ENCODE measurements around the gene GLRX.
A peak's percentile ranks its signal among the peaks of the same experiment; 100 is the strongest.
"Not testable (repeated sequence)": the region's sequence is repeated elsewhere in the genome, so short reads cannot be mapped to it uniquely, and the experiment has no call there.

Gene GLRX

GRCh38 chr5:95852567-95852966, 30.0 kb upstream of the GLRX start:
- DNase-seq (ENCODE audit: low read depth), result no peak

DNA sequence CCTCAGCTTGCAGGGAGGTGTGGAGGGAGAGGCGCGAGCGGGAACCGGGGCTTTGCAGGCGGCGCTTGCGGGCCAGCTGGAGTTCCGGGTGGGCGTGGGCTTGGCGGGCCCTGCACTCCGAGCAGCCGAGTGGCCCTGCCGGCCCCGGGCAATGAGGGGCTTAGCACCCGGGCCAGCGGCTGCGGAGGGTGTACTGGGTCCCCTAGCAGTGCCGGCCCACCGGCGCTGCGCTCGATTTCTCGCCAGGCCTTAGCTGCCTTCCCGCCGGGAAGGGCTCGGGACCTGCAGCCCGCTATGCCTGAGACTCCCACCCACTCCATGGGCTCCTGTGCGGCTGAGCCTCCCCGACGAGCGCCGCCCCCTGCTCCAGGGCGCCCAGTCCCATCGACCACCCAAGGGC, 28.6 kb upstream of the GLRX start:
- not testable (repeated sequence) for DNase-seq (ENCODE audit: low read depth)

GRCh38 chr5:95850391-95850894, 27.9 kb upstream of the GLRX start:
- no peak for DNase-seq (ENCODE audit: low read depth)

DNA sequence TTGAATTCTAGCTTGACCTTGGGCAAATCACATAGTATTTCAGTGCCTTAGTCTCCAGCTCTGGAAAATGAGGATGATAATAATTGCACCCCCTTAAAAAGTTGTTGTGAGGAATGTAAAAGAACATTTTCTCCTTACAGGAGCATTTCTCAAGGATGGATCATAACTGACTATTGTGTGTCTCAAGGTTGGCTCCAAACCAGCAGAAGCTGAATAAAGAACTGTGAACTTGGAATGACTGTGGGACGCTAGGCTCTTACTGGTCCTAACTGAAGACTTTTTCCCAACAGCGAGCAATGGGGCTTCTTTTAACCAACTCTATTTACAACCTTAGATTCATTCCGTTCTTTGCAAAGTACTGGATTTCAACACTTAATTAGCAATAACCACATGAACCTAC, 26.2 kb upstream of the GLRX start:
- no peak for DNase-seq (ENCODE audit: low read depth)

- DNase-seq (ENCODE audit: low read depth), result no peak
Measured at GRCh38 chr5:95847261-95847592, 24.7 kb upstream of the GLRX start.

GRCh38 chr5:95846554-95847260, 24.2 kb upstream of the GLRX start:
- DNase-seq (ENCODE audit: low read depth), result peak; percentile 51

DNA sequence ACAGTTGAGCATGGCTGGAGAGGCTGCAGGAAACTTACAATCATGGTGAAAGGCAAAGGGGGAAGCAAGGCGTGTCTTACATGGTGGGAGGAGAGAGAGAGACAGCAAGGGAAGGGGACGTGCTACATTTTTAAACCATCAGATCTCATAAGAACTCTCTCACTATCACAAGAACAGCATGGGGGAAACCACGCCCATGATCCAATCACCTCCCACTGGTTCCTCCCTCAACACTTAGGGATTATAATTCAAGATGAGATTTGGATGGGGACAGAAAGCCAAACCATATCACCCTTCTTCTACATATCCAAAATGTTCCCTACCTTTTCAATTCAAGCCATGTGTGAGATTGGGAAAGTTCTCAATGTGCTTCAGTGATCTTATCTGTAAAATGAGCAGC, 22.9 kb upstream of the GLRX start:
- no peak for DNase-seq (ENCODE audit: low read depth)

DNA sequence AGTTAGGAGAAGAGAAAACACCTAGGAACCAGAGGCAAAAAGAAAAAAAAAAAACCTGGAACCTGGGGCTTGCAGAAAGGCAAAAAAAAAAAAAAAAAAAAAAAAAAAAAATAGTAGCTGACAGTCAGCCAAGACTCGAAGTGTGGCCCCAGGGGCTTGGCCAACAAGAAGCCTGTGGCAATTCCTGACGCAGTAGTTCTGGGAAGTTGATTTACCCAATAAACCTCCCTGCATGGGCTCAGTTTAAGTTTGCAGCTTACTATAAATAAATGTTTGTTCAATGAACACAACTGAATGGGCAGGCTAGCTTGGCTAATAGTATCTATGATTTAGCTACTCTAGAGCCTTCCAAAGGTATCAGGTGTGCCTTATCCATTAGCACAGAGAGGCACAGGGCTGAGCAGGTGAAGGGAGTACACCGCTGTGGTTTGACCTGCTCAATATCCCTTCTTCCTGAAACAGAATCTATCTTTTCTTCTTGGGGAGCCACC, 21.3 kb upstream of the GLRX start:
- DNase-seq (ENCODE audit: low read depth), result no peak

DNA sequence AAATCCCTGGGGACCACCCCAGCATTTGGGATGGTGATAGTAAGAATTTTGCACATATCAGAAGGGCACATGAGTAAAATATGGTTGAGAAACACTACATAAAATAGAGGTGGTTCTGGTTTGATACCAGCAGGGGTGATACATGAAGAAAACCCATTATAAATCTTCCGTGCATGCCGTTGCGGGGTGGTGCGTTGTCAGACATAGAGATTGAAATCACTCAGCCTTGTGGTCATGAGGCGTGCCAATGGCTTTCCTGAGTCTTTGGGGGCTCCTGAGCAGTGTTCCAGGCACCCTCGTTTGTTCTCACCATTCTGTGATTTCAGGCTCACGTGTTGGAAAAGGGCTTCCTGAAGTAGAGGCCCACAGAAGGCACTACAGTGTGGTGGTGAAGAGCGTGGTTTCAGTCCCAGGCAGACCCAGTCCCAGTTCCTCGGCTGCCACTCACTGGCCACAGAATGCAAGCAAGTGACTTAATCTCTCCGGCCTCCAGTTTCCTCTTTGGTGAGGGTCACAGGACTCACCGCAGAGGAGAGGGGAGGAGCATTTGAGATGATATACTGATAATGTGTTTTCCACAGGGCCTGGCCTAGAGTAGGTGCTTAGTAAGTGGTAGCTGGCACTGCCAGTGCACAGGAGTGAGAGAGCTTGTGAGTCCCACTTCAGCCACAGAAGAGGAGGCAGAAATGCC, 20.5 kb upstream of the GLRX start:
- no peak for DNase-seq (ENCODE audit: low read depth)

- DNase-seq (ENCODE audit: low read depth), result no peak
Measured at GRCh38 chr5:95841914-95842812, 19.6 kb upstream of the GLRX start.

- no peak for DNase-seq (ENCODE audit: low read depth)
Measured at GRCh38 chr5:95840956-95841705, 18.6 kb upstream of the GLRX start.

DNA sequence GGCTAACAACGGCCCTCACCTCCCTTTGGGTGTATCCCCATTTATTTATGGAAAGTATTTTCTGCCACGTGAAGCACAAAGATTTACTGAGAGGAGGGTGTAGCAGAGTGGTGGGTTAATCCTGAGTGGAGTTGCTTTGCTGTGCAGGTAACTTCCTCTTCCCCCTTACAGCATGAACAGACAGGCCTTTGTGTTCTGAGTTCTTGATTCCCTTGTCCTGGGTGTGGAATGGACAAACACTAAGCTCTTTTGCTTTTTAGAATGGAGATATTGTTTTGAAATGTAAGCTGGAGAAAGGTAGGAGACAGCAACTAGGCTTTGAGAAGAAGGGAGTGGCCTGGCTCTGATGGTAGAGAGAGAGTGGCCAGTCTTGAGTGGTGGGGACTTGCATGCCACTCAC, 17.1 kb upstream of the GLRX start:
- DNase-seq (ENCODE audit: low read depth), result no peak

GRCh38 chr5:95838556-95838955, 16.0 kb upstream of the GLRX start:
- DNase-seq (ENCODE audit: low read depth), result no peak

DNA sequence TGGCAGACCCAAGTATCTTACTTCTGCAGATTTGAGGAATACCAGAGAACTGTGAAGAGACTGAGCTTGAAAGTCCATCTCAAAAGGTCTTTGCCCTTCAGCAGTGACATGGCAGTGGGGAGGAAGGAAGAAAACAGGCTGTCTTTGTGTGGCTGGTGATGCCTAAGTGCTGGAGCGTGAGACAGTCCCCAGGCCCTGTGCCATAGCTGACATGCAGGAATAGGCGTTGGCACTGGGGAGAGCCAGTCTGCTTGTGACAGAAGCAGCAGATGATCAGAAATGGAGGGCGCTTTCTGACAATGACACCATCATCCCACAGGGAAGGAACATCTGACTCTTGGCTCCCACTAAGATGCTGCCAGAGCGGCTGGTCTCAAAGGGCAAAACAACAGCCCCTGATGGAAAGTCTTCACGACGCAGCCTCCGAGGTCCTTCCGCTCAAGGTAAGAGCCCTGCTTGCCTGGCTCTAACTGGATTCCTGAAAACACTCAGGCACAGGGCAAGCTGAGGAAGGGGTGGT, 15.5 kb upstream of the GLRX start:
- no peak for DNase-seq (ENCODE audit: low read depth)

DNA sequence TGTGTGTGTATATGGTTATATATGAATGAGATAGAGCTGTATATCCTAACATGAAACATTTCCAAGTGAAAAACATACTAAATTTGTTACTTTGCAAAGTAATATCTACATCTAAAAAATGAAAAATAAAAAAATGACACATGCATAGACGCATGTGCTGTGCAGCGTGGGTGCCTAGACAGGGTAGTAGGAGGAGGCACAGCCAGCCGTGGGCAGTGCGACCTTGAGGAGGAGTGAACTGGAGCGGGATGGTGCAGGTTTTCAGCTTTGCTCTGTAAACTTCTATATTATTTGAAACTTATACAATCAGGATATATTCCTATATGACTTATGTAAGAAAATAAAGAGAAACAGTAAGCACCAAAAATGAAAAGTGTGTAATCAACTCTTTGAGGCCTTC, 15.0 kb upstream of the GLRX start:
- no peak for DNase-seq (ENCODE audit: low read depth)

GRCh38 chr5:95836971-95837370, 14.4 kb upstream of the GLRX start:
- DNase-seq (ENCODE audit: low read depth), result not testable (repeated sequence)

DNA sequence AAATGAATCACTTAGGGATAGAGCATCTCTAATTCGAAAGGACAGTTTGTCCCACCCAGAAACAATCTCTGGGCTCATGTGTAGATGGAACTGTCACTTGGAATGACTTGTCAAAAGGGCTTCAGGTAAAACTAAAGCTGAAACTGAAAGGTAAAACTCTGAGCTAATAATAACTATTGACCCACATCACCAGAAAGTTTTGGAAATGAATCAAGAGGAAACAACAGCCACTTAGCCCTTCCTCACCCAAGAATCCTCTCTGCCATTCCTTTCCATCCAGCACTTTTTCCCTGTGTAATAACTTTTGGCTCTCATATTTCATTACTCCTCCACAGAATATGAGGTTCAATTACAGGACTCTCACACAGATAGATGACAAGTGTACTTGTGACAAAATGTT, 14.0 kb upstream of the GLRX start:
- DNase-seq (ENCODE audit: low read depth), result no peak

DNA sequence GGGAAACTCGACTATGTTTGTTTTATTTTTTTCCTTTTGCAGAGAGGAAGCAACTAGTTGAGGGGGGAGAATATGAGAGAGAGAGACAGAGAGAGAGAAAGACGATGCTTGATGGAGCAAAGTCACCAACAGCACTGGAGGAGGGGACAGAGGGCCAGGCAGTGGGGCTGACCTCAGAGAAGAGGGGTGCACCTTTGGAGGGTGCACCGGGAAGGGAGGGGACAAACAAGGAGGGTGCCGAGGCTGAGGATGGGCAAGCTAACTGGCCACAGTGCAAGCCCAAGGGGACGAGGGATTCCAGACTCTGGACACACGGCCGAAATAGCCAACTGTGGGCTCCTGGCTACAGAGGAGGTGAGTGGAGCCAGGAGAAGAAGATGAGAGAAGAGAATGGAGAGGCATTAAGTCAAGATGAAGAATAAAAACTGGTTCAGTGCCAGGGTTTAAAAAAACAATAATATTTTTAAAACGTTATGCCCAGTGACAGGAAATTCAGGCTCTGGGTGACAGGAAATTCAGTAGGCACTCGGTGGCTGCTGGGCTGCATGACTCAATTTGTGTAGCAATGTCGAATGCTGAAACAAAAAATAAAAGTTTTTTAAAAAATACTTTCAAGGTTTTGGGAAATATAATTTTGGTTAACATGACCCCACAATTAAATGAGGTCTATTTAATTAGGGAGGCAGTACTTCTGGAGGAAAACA, 13.3 kb upstream of the GLRX start:
- no peak for DNase-seq (ENCODE audit: low read depth)

DNA sequence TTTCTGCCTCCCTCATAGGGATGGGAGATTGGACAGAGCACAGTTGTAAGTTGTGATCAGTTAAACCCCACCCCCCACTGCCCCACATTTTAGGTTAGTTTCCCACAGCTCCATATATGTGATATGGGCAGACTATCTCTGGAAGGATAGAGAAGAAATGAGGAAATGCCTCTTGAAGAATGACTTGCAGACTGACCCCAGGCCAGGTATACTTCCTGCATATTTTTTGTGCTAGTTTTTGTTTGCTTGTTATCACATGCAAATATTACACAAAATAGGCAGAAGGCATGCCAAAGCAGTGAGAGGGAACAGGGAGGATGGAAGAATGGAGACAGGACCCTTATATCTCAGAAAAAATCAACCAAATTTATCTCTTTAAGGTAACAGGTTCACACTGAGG, 10.1 kb upstream of the GLRX start:
- DNase-seq (ENCODE audit: low read depth), result no peak

- no peak for DNase-seq (ENCODE audit: low read depth)
Measured at GRCh38 chr5:95830226-95830625, 7.7 kb upstream of the GLRX start.

GRCh38 chr5:95827892-95828246, 5.3 kb upstream of the GLRX start:
- no peak for DNase-seq (ENCODE audit: low read depth)
